ENCODE measurements around the gene ANTXR1. TPM values are rescaled to one million over a fixed set of nuclear protein-coding genes. Genes with fewer than 3 reads are reported as not detected.

ANTXR1 gene
- 73.4 and 77.4 TPM in 2 replicates for total RNA-seq
- long read RNA-seq, transcript ANTXR1-203 (13 exons, 2,221 nt) = major isoform, 8 of 53 reads
- long read RNA-seq, partial matches to known transcripts = 18 of 53 reads
- long read RNA-seq, other reads (novel, unspliced or antisense) = 26 of 53 reads

GRCh38 chr2:69013142-69013839, at the start of gene ANTXR1:
Gene ANTXR1, plus strand, starts transcription at chr2:69013179. Its CDS starts 321 bp downstream, at chr2:69013500.
- H3K27me3 Mint-ChIP-seq = peaks cover 30% of the 10 kb centered on the region
- H3K27ac Mint-ChIP-seq = peak within 1 kb of the TSS; percentile 91
- H3K4me3 Mint-ChIP-seq (ENCODE audit: low read depth) = peak within 1 kb of the TSS; percentile 96
- H3K9me3 Mint-ChIP-seq (ENCODE audit: low read depth) = no peaks in the 10 kb centered on the region
- peak; percentile 34 for DNase-seq (ENCODE audit: low spot score, unreplicated experiment)
- H3K36me3 Mint-ChIP-seq (ENCODE audit: insufficient read depth) = no peaks in the 10 kb centered on the region
- H3K4me1 Mint-ChIP-seq (ENCODE audit: low read depth) = peaks cover 13% of the 10 kb centered on the region
- TF ChIP-seq CTCF (IDR thresholded peaks at IDR 0.05; ENCODE audit: unreplicated experiment) = peak; percentile 25

- H3K27me3 Mint-ChIP-seq = peaks cover 14% of the 10 kb centered on the region
- H3K4me1 Mint-ChIP-seq (ENCODE audit: low read depth) = peaks cover 1% of the 10 kb centered on the region
- H3K36me3 Mint-ChIP-seq (ENCODE audit: insufficient read depth) = no peaks in the 10 kb centered on the region
- DNase-seq (ENCODE audit: low spot score, unreplicated experiment) = no peak
- no peaks in the 10 kb centered on the region for H3K9me3 Mint-ChIP-seq (ENCODE audit: low read depth)
- H3K27ac Mint-ChIP-seq = no peak overlapping the region
- no peak overlapping the region for H3K4me3 Mint-ChIP-seq (ENCODE audit: low read depth)
- no peak for TF ChIP-seq CTCF (IDR thresholded peaks at IDR 0.05; ENCODE audit: unreplicated experiment)
Measured at GRCh38 chr2:68964282-68964681, 48.7 kb upstream of the ANTXR1 start.

GRCh38 chr2:68968221-68968620, 44.8 kb upstream of the ANTXR1 start:
- H3K36me3 Mint-ChIP-seq (ENCODE audit: insufficient read depth) = no peaks in the 10 kb centered on the region
- H3K4me3 Mint-ChIP-seq (ENCODE audit: low read depth) = no peak overlapping the region
- H3K9me3 Mint-ChIP-seq (ENCODE audit: low read depth) = no peaks in the 10 kb centered on the region
- TF ChIP-seq CTCF (IDR thresholded peaks at IDR 0.05; ENCODE audit: unreplicated experiment) = no peak
- no peak overlapping the region for H3K27ac Mint-ChIP-seq
- no peak for DNase-seq (ENCODE audit: low spot score, unreplicated experiment)
- peaks cover 4% of the 10 kb centered on the region for H3K4me1 Mint-ChIP-seq (ENCODE audit: low read depth)
- H3K27me3 Mint-ChIP-seq = peaks cover 14% of the 10 kb centered on the region

GRCh38 chr2:68969736-68970490, 43.1 kb upstream of the ANTXR1 start:
- Mint-ChIP-seq H3K27ac (no peak overlapping the region), H3K9me3 (ENCODE audit: low read depth) (no peaks in the 10 kb centered on the region), H3K36me3 (ENCODE audit: insufficient read depth) (no peaks in the 10 kb centered on the region), H3K27me3 (peaks cover 14% of the 10 kb centered on the region), H3K4me3 (ENCODE audit: low read depth) (no peak overlapping the region), H3K4me1 (ENCODE audit: low read depth) (peaks cover 4% of the 10 kb centered on the region)
- no peak for TF ChIP-seq CTCF (IDR thresholded peaks at IDR 0.05; ENCODE audit: unreplicated experiment)
- DNase-seq (ENCODE audit: low spot score, unreplicated experiment) = no peak

- no peak for TF ChIP-seq CTCF (IDR thresholded peaks at IDR 0.05; ENCODE audit: unreplicated experiment)
- Mint-ChIP-seq H3K36me3 (ENCODE audit: insufficient read depth) (no peaks in the 10 kb centered on the region), H3K27ac (no peak overlapping the region), H3K4me1 (ENCODE audit: low read depth) (peaks cover 4% of the 10 kb centered on the region), H3K9me3 (ENCODE audit: low read depth) (no peaks in the 10 kb centered on the region), H3K4me3 (ENCODE audit: low read depth) (no peak overlapping the region), H3K27me3 (peaks cover 14% of the 10 kb centered on the region)
- no peak for DNase-seq (ENCODE audit: low spot score, unreplicated experiment)
Measured at GRCh38 chr2:68970566-68971265, 42.3 kb upstream of the ANTXR1 start.

Data from progenitor cell of endocrine pancreas (in vitro differentiated cells).